Endothelial cell of umbilical vein (primary cell): ENCODE measurements around the gene ENAH. TPM values are rescaled to one million over a fixed set of nuclear protein-coding genes. Genes with fewer than 3 reads are reported as not detected.

Experiments used
- BruUV-seq: library from RNA; stranded (reverse); fragments of 400-500 nt; replicated peaks from 2 replicates; lab custom pipeline; 2021; lab: Mats Ljungman, UMichigan
- CTCF ChIA-PET: fragments of 300-600, 350-600 bp; sonication (Branson Sonifier 250); formaldehyde crosslinking; loops from one replicate; lab custom pipeline; 2021; ENCODE audit warnings: antibody characterized with exemption, inconsistent platforms; lab: Charles Lee
- POLR2A ChIA-PET: fragments of 300-600, 350-600 bp; sonication (Branson Sonifier 250); formaldehyde crosslinking; loops from one replicate; lab custom pipeline; 2021; ENCODE audit warnings: antibody characterized with exemption, inconsistent platforms; lab: Charles Lee
- DNase-seq: peaks from one replicate; pipeline ENCODE4 v3.0.0-alpha.2; 2011; ENCODE audit warnings: low read depth, low spot score
- FAIRE-seq: peaks from 2 replicates; lab custom pipeline; 2011; peaks lifted over from hg19 to GRCh38; lab: Jason Lieb, UNC
- H2AFZ ChIP-seq: 2 replicates; pipeline ENCODE4 v1.6.0; 2012; ENCODE audit warnings: low read depth, low read length, control low read depth, inconsistent platforms
- H3K27ac ChIP-seq: 2 replicates; pipeline ENCODE4 v1.5.1; 2011; ENCODE audit warnings: low read depth, mild to moderate bottlenecking, control low read depth, low read length, moderate library complexity; ENCODE audit not compliant: insufficient read depth
- H3K27me3 ChIP-seq, 2 experiments: 2 replicates each; pipeline versions ENCODE4 v1.6.0 to v1.6.1; 2011; ENCODE audit warnings: low read length in 2 of 2, mixed read lengths in 1 of 2; ENCODE audit not compliant: control insufficient read depth in 2 of 2, insufficient read depth in 2 of 2
- H3K36me3 ChIP-seq, 2 experiments: 2 replicates in 1 of 2; 3 replicates in 1 of 2; pipeline ENCODE4 v1.5.1; 2011; ENCODE audit warnings: low read length in 2 of 2, mild to moderate bottlenecking in 1 of 2, moderate library complexity in 1 of 2; ENCODE audit not compliant: control insufficient read depth in 2 of 2, insufficient read depth in 2 of 2; ENCODE audit errors: extremely low read depth in 1 of 2
- H3K4me1 ChIP-seq: 3 replicates; pipeline ENCODE4 v1.5.1; 2011; ENCODE audit warnings: mild to moderate bottlenecking, low read length; ENCODE audit not compliant: control insufficient read depth, insufficient read depth; ENCODE audit errors: extremely low read depth
- H3K4me2 ChIP-seq: 2 replicates; pipeline ENCODE4 v1.6.1; 2011; ENCODE audit warnings: low read length, control low read depth, mixed read lengths; ENCODE audit not compliant: insufficient read depth
- H3K4me3 ChIP-seq, 3 experiments: fragments of 200-600 bp in 1 of 3; sonication (generic), shearing (Covaris generic) in 1 of 3; replicated peaks in 1 of 3; 2 replicates each; pipeline ENCODE4 v1.5.1; 2011 to 2016; ENCODE audit warnings: control low read depth in 3 of 3, low read length in 3 of 3, mild to moderate bottlenecking in 2 of 3, inconsistent platforms in 1 of 3, low read depth in 1 of 3, moderate library complexity in 1 of 3; ENCODE audit not compliant: insufficient read depth in 1 of 3
- H3K79me2 ChIP-seq: 2 replicates; pipeline ENCODE4 v1.6.0; 2012; ENCODE audit warnings: low read length, inconsistent platforms; ENCODE audit not compliant: control insufficient read depth, insufficient read depth
- H3K9ac ChIP-seq: replicated peaks from 2 replicates; pipeline ENCODE3; 2011; ENCODE audit warnings: low read length, control low read depth; ENCODE audit not compliant: insufficient read depth; ENCODE audit errors: extremely low read depth
- H3K9me1 ChIP-seq: replicated peaks from 3 replicates; pipeline ENCODE4 v1.6.0; 2011; ENCODE audit warnings: mild to moderate bottlenecking, low read length; ENCODE audit not compliant: control insufficient read depth, insufficient read depth; ENCODE audit errors: extremely low read depth
- H3K9me3 ChIP-seq: replicated peaks from 2 replicates; pipeline ENCODE4 v1.5.1; 2012; ENCODE audit warnings: low read length, inconsistent platforms; ENCODE audit not compliant: control insufficient read depth, insufficient read depth
- H4K20me1 ChIP-seq: replicated peaks from 2 replicates; pipeline ENCODE3; 2011; ENCODE audit warnings: mild to moderate bottlenecking, low read length; ENCODE audit not compliant: control insufficient read depth, insufficient read depth; ENCODE audit errors: extremely low read depth
- CTCF ChIP-seq, 2 donors: IDR thresholded peaks; 1 replicate in 1 of 2; 2 replicates in 1 of 2; pipeline ENCODE4 v1.5.1; 2011; ENCODE audit warnings: low read length in 2 of 2, mild to moderate bottlenecking in 2 of 2, moderate library complexity in 2 of 2, control low read depth in 1 of 2, inconsistent platforms in 1 of 2, low read depth in 1 of 2; ENCODE audit not compliant: insufficient read depth in 1 of 2; ENCODE audit errors: extremely low read depth in 1 of 2
- EZH2 ChIP-seq: IDR thresholded peaks from 2 replicates; pipeline ENCODE4 v1.6.1; 2012; ENCODE audit warnings: borderline replicate concordance, low read depth, mild to moderate bottlenecking, moderate library complexity, low read length, inconsistent platforms; ENCODE audit not compliant: severe bottlenecking
- FOS ChIP-seq: IDR thresholded peaks from 2 replicates; pipeline ENCODE4 v1.6.1; 2011; ENCODE audit warnings: mild to moderate bottlenecking, low read length, moderate library complexity, borderline replicate concordance; ENCODE audit not compliant: insufficient read depth
- GATA2 ChIP-seq: IDR thresholded peaks from 2 replicates; pipeline ENCODE4 v1.7.0; 2011; ENCODE audit warnings: low read depth, mild to moderate bottlenecking, moderate library complexity, mixed read lengths, low read length; ENCODE audit not compliant: insufficient read length, insufficient read depth
- JUN ChIP-seq: IDR thresholded peaks from 2 replicates; pipeline ENCODE4 v1.6.1; 2011; ENCODE audit warnings: borderline replicate concordance, low read depth; ENCODE audit not compliant: insufficient read length, insufficient read depth
- MAX ChIP-seq: IDR thresholded peaks from 2 replicates; pipeline ENCODE4 v1.6.1; 2011; ENCODE audit not compliant: insufficient read depth, insufficient read length
- MYC ChIP-seq: IDR thresholded peaks from one replicate; pipeline ENCODE4 v1.6.1; 2011; ENCODE audit warnings: mild to moderate bottlenecking, low read depth, low read length
- POLR2A ChIP-seq: IDR thresholded peaks from 2 replicates; pipeline ENCODE4 v1.6.1; 2012; ENCODE audit warnings: low read depth, mild to moderate bottlenecking, control low read depth, low read length
- POLR2AphosphoS5 ChIP-seq: IDR thresholded peaks from 2 replicates; pipeline ENCODE4 v1.6.1; 2012; ENCODE audit warnings: low read depth, mild to moderate bottlenecking, control low read depth, low read length, moderate library complexity; ENCODE audit not compliant: insufficient read depth
- dilution Hi-C: fragments of 300-500 bp; cut with MboI; formaldehyde crosslinking; loops from one replicate; pipeline ENCODE4 v1.15.0; 2019; ENCODE audit warnings: low sequenced_read_pairs; ENCODE audit not compliant: extremely low pct_ligation_motif_present
- intact Hi-C: fragments of 100-400 bp; cut with micrococcal nuclease; formaldehyde crosslinking; loops from one replicate; pipeline ENCODE4 v1.10.0; 2022
- polyA plus RNA-seq, 4 experiments: library from polyadenylated mRNA; depleted of rRNA in 3 of 4; stranded (reverse) in 3 of 4; unstranded in 1 of 4; fragments of >200 nt; gene quantifications; 2 replicates each; pipeline versions ENCODE4 v1.2.1 to v1.2.3, GENCODE V29; 2011 to 2012; ENCODE audit warnings: missing spikeins in 1 of 4
- total RNA-seq: library from RNA; stranded (reverse); gene quantifications from 2 replicates; pipeline ENCODE4 v1.2.3, GENCODE V29; 2021

Gene ENAH
- total and polyA plus RNA-seq, 2 donors (not counting 3 experiments of a cell fraction or from before 2014, with no cell fraction given): 19.9 to 95.6 TPM

DNA sequence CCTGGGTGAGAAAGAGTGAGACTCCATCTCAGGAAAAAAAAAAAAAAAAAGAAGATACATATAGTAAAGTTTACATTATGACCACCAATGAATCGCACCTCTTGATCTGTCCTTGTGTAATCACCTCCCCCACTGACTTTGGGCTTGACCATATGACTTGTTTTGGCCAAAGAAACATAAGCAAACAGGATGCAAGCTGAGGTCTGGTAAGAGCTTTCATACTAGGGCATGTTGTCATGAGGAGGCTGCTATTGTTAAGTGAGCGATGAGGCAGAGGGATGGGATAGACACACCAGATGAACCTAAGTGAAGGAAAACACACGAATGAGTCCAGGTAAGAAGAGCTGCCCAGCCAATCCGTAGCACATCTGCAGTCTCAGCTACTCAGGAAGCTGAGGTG, 10.7 kb downstream of the ENAH start:
- Histone ChIP-seq H2AFZ (no peak overlapping the region), H3K4me3 (no peak overlapping the region), H3K36me3 (no peaks in the 10 kb centered on the region), H3K4me2 (no peak overlapping the region), H3K9me3 (no peaks in the 10 kb centered on the region), H3K4me1 (no peaks in the 10 kb centered on the region), H4K20me1 (no peaks in the 10 kb centered on the region), H3K27ac (no peak overlapping the region), H3K9me1 (no peaks in the 10 kb centered on the region), H3K79me2 (peaks cover 75% of the 10 kb centered on the region), H3K9ac (no peak overlapping the region), H3K27me3 (no peaks in the 10 kb centered on the region)
- POLR2A ChIA-PET: interaction anchor here (0.7 kb wide), 1 partner anchor 9 kb away, joined by 6 read pairs; no protein-coding TSS in a partner anchor
- FAIRE-seq (no peak), DNase-seq (peak; percentile 40)
- CTCF ChIA-PET: interaction anchor here (0.8 to 1.2 kb wide), 4 partner anchors 15 to 161 kb away, joined by 3 to 5 read pairs (median 4); partner anchors contain the start of gene SRP9
- intact Hi-C loops (no loop called here), dilution Hi-C loops (no loop called here)
- no peak for TF ChIP-seq CTCF (IDR thresholded peaks at IDR 0.05; ENCODE audit: extremely low read depth in 1 of 2, insufficient read depth in 1 of 2, low read depth in 1 of 2, low read length in 2 of 2)
- no peak for TF ChIP-seq JUN
- no peak for TF ChIP-seq POLR2A
- no peak for TF ChIP-seq EZH2
- no peak for TF ChIP-seq MYC
- TF ChIP-seq MAX: no peak
- no peak for TF ChIP-seq FOS
- no peak for TF ChIP-seq POLR2AphosphoS5
- no peak for TF ChIP-seq GATA2
- no TSS peak for BruUV-seq
